HCT116 (cell line): ENCODE results near the gene TNFRSF6B.

Experiments used
- CTCF ChIP-seq, 3 experiments: fragments of 200-600 bp in 1 of 3; sonication (generic) in 1 of 3; IDR thresholded peaks in 2 of 3; conservative IDR thresholded peaks in 1 of 3; 2 replicates each; pipeline ENCODE4 v1.5.1; 2012 to 2017; ENCODE audit warnings: low read depth in 2 of 3, low read length in 2 of 3, antibody characterized with exemption in 1 of 3, borderline replicate concordance in 1 of 3, control low read depth in 1 of 3, mild to moderate bottlenecking in 1 of 3, mixed read lengths in 1 of 3, mixed run types in 1 of 3, moderate library complexity in 1 of 3; ENCODE audit not compliant: insufficient read depth in 1 of 3
- EGR1 ChIP-seq: IDR thresholded peaks from 2 replicates; pipeline ENCODE4 v1.6.1; 2012; ENCODE audit warnings: low read depth
- EZH2 ChIP-seq: fragments of 200-600 bp; sonication (generic); IDR thresholded peaks from 2 replicates; pipeline ENCODE4 v1.6.1; 2017; ENCODE audit warnings: antibody characterized with exemption, mixed run types
- FOSL1 ChIP-seq: IDR thresholded peaks from 2 replicates; pipeline ENCODE4 v1.6.1; 2012; ENCODE audit warnings: low read depth
- MAX ChIP-seq: IDR thresholded peaks from 2 replicates; pipeline ENCODE4 v1.6.1; 2012
- POLR2A ChIP-seq: IDR thresholded peaks from 2 replicates; pipeline ENCODE4 v1.7.0; 2011; ENCODE audit warnings: borderline replicate concordance; ENCODE audit not compliant: insufficient read depth, insufficient read length; ENCODE audit errors: extremely low read depth
- POLR2AphosphoS5 ChIP-seq: IDR thresholded peaks from 2 replicates; pipeline ENCODE4 v1.6.1; 2011; ENCODE audit warnings: mild to moderate bottlenecking, low read depth, low read length, moderate library complexity
- SIN3A ChIP-seq: IDR thresholded peaks from 2 replicates; pipeline ENCODE4 v1.6.1; 2012; ENCODE audit warnings: low read depth
- SP1 ChIP-seq: IDR thresholded peaks from 2 replicates; pipeline ENCODE4 v1.6.1; 2012; ENCODE audit warnings: low read depth
- YY1 ChIP-seq: IDR thresholded peaks from 2 replicates; pipeline ENCODE4 v1.6.1; 2011; ENCODE audit warnings: low read length, low read depth, moderate library complexity, mild to moderate bottlenecking; ENCODE audit not compliant: insufficient replicate concordance; ENCODE audit errors: extremely low read depth
- ZNF274 ChIP-seq: fragments of 200-500 bp; sonication (Bioruptor generic); IDR thresholded peaks from 2 replicates; pipeline ENCODE4 v1.6.1; 2014; ENCODE audit warnings: mild to moderate bottlenecking, low read depth, low read length, inconsistent platforms

GRCh38 chr20:63656451-63656850 is 40.0 kb upstream of the TNFRSF6B start:
- TF ChIP-seq ZNF274 (no peak), MAX (no peak), EGR1 (no peak), CTCF (IDR thresholded peaks at IDR 0.05 in 2 of 3, conservative IDR thresholded peaks at IDR 0.05 in 1 of 3; ENCODE audit: borderline replicate concordance in 1 of 3, insufficient read depth in 1 of 3, low read depth in 2 of 3, low read length in 2 of 3) (no peak), EZH2 (no peak), YY1 (no peak), POLR2AphosphoS5 (no peak), FOSL1 (no peak), POLR2A (no peak), SP1 (no peak), SIN3A (no peak)
